Adrenal gland (tissue), 12 donors: ENCODE data around the gene ZNF211. TPM values are rescaled to one million over a fixed set of nuclear protein-coding genes. Genes with fewer than 3 reads are reported as not detected.

Experiments used
- DNase-seq, 7 donors: peaks; one replicate each; pipeline ENCODE4 v3.0.0-alpha.2; 2019 to 2020
- H3K27ac ChIP-seq, 5 donors: fragments of 200-600 bp; sonication (generic) in 4 of 5; 1 replicate in 3 of 5; 2 replicates in 2 of 5; pipeline versions ENCODE4 v1.5.1 to v1.8.0; 2016 to 2020; ENCODE audit warnings: mild to moderate bottlenecking in 1 of 5
- H3K27me3 ChIP-seq: fragments of 200-600 bp; 2 replicates; pipeline ENCODE4 v1.8.0; 2021
- H3K36me3 ChIP-seq, 2 donors: fragments of 200-600 bp; replicated peaks in 1 of 2; 1 replicate in 1 of 2; 2 replicates in 1 of 2; pipeline versions ENCODE4 v1.5.1 to v1.8.0; 2018 to 2022
- H3K4me1 ChIP-seq, 2 donors: fragments of 200-600 bp; replicated peaks in 1 of 2; 1 replicate in 1 of 2; 2 replicates in 1 of 2; pipeline versions ENCODE4 v1.5.1 to v1.8.0; 2018 to 2021
- H3K4me3 ChIP-seq, 4 donors: fragments of 200-600 bp; sonication (generic) in 3 of 4; one replicate each; pipeline ENCODE4 v1.5.1; 2016 to 2018
- H3K9me3 ChIP-seq, 3 donors: fragments of 200-600 bp; sonication (generic) in 1 of 3; replicated peaks in 1 of 3; 1 replicate in 2 of 3; 2 replicates in 1 of 3; pipeline versions ENCODE4 v1.5.1 to v1.8.0; 2016 to 2021
- POLR2A ChIP-seq, 2 donors: fragments of 450-650 bp; IDR thresholded peaks; one replicate each; pipeline ENCODE4 v1.6.1; 2017; ENCODE audit warnings: antibody characterized with exemption in 2 of 2, mild to moderate bottlenecking in 2 of 2, moderate library complexity in 1 of 2
- WGBS, 4 donors: extraction: QIAGEN DNeasy Blood & Tissue Kit in 2 of 4; methylation state at CpG; one replicate each; pipeline versions ENCODE4 v1.1.5 to v1.1.7; 2013 to 2017; 5-methylcytosine and 5-hydroxymethylcytosine counted together
- intact Hi-C, 2 donors: fragments of 100-400 bp; cut with DNase I; formaldehyde crosslinking; loops; one replicate each; pipeline versions ENCODE4 v1.14.1 to v1.15.0; 2022 to 2023
- polyA plus RNA-seq, 3 donors: library from polyadenylated mRNA; stranded (reverse); fragments of 200-250 nt in 2 of 3; fragments of 350-450 nt in 1 of 3; fragmentation: Illumina TruSeq in 1 of 3; extraction: RNeasy Lipid Tissue Mini Kit (QIAGEN cat#74804) in 1 of 3; gene quantifications; one replicate each; pipeline ENCODE4 v1.2.3, GENCODE V29; 2013 to 2014
- total RNA-seq, 9 donors: library from RNA; depleted of rRNA in 4 of 9; stranded (reverse); fragments of >200 nt in 4 of 9; fragments of 120-200 nt in 1 of 9; fragmentation: NEBNext Ultra II Directional in 1 of 9; extraction: Animal tissue kit (Norgen Biotek cat#: 25700) in 1 of 9; gene quantifications; one replicate each; pipeline versions ENCODE4 v1.1.0 to v1.2.4, GENCODE V29; 2013 to 2023
- TF ChIP-seq, protein P1 (sequence below), 6 experiments: fragments of 450-650 bp in 4 of 6; fragments of 200-600 bp in 2 of 6; sonication (generic) in 1 of 6; IDR thresholded peaks; 1 replicate in 5 of 6; 2 replicates in 1 of 6; pipeline versions ENCODE4 v1.5.1 to v1.8.0; 2016 to 2021; ENCODE audit warnings: antibody characterized with exemption in 6 of 6, mild to moderate bottlenecking in 2 of 6, moderate library complexity in 1 of 6
- donor health status: healthy with polysubstance abuse.
- donor health status: Bipolar disorder and iron deficiency.
- donor health status: DM: yes; HTN: yes; CAD: no.
- donor health status: DM: no; HTN: no; CAD: no.
- donor health status: DM: no; HTN: no; CAD: no.
- donor health status: DM: yes; HTN: yes; CAD: no.

The ZNF211 gene
- total and polyA plus RNA-seq, 12 donors, result 10.5 to 38.7 (median 17.3) TPM

DNA sequence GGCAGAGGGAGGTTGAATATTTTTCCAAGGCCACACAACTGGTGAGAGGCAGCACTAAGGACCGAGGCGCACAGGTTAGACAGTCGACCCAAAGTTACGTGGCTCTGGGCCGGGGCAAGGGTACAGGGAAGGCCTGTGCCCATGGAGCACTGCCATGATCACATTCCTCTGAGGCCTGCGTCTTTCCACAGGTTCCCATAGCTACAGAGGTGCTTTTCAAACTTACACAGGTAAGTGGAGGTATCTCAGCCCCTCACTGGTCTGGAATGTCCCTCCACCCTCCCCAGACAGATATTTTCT, 814 bp downstream of the ZNF211 start:
- Histone ChIP-seq H3K4me1 (peaks cover 6 to 7% of the 10 kb centered on the region in 2 donors), H3K9me3 (peaks cover 0 to 19% (median 3%) of the 10 kb centered on the region in 3 donors), H3K27ac (peak overlapping the region in 1 of 5 donors; percentile 89), H3K27me3 (no peaks in the 10 kb centered on the region), H3K4me3 (peak overlapping the region in 3 of 4 donors; percentile 69 to 77 (median 72)), H3K36me3 (peaks cover 0 to 4% of the 10 kb centered on the region in 2 donors)
- peak in 5 of 7 donors; percentile 10 to 49 (median 23) for DNase-seq
- WGBS, 4 donors, result 38 to 50% (median 45%) methylated on average over 5 to 6 of the region's 6 CpGs
- TF ChIP-seq, protein P1, sequence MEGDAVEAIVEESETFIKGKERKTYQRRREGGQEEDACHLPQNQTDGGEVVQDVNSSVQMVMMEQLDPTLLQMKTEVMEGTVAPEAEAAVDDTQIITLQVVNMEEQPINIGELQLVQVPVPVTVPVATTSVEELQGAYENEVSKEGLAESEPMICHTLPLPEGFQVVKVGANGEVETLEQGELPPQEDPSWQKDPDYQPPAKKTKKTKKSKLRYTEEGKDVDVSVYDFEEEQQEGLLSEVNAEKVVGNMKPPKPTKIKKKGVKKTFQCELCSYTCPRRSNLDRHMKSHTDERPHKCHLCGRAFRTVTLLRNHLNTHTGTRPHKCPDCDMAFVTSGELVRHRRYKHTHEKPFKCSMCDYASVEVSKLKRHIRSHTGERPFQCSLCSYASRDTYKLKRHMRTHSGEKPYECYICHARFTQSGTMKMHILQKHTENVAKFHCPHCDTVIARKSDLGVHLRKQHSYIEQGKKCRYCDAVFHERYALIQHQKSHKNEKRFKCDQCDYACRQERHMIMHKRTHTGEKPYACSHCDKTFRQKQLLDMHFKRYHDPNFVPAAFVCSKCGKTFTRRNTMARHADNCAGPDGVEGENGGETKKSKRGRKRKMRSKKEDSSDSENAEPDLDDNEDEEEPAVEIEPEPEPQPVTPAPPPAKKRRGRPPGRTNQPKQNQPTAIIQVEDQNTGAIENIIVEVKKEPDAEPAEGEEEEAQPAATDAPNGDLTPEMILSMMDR (IDR thresholded peaks at IDR 0.05), result no peak
- TF ChIP-seq POLR2A (IDR thresholded peaks at IDR 0.05), result no peak
- intact Hi-C loops, result no loop called here

DNA sequence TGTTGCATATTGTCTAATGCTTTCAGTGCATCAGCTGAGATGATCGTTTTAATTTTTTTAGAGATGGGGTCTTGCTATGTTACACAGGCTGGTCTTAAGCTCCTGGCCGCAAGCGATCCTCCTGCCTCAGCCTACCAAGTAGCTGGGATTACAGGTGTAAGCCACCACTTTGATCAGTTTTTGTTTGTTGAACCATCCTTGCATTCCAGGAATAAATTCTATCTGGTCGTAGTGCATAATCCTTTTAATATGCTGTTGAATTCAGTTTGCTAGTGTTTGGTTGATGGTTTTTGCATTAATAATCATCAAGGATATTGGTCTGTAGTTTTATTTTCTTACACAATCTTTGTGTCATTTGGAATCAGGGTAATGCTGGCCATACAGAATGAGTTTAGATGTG, 4.4 kb downstream of the ZNF211 start:
- H3K36me3 ChIP-seq, result peaks cover 0 to 32% of the 10 kb centered on the region in 2 donors
- WGBS, 4 donors, result 97 to 98% (median 98%) methylated on average over 4 of the region's 4 CpGs

DNA sequence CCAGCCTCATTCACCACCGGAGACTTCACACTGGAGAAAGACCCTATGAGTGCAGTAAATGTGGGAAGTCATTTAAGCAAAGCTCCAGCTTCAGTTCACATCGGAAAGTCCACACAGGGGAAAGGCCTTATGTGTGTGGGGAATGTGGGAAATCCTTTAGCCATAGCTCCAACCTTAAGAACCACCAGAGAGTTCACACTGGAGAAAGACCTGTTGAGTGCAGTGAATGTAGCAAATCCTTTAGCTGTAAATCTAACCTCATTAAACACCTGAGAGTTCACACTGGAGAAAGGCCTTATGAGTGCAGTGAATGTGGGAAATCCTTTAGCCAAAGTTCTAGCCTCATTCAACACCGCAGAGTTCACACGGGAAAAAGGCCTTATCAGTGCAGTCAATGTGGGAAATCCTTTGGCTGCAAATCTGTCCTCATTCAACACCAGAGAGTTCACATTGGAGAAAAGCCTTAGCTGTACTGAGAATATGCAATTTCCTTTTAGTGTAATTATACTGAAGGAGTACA, 8.8 kb downstream of the ZNF211 start:
- no peaks in the 10 kb centered on the region for H3K27me3 ChIP-seq
- no peak for TF ChIP-seq POLR2A (IDR thresholded peaks at IDR 0.05)
- TF ChIP-seq, protein P1 (IDR thresholded peaks at IDR 0.05), result no peak
- WGBS, 4 donors, result 92 to 100% (median 98%) methylated on average over 4 of the region's 4 CpGs
- H3K27ac ChIP-seq, result no peak overlapping the region
- peaks cover 0 to 28% of the 10 kb centered on the region in 2 donors for H3K36me3 ChIP-seq
- H3K9me3 ChIP-seq, result peaks cover 0 to 29% (median 0%) of the 10 kb centered on the region in 3 donors
- no peak for DNase-seq
- H3K4me1 ChIP-seq, result no peaks in the 10 kb centered on the region
- intact Hi-C loops, result no loop called here
- H3K4me3 ChIP-seq, result no peak overlapping the region

More for the DNA sequence above, 4.4 kb downstream of the ZNF211 start:
- TF ChIP-seq, protein P1 (IDR thresholded peaks at IDR 0.05), result no peak
- TF ChIP-seq POLR2A (IDR thresholded peaks at IDR 0.05), result no peak
- no peak for DNase-seq
- intact Hi-C loops, result no loop called here
- Histone ChIP-seq H3K27ac (no peak overlapping the region), H3K4me3 (no peak overlapping the region), H3K4me1 (peaks cover 6 to 7% of the 10 kb centered on the region in 2 donors), H3K27me3 (no peaks in the 10 kb centered on the region), H3K9me3 (peaks cover 0 to 29% (median 3%) of the 10 kb centered on the region in 3 donors)

DNA sequence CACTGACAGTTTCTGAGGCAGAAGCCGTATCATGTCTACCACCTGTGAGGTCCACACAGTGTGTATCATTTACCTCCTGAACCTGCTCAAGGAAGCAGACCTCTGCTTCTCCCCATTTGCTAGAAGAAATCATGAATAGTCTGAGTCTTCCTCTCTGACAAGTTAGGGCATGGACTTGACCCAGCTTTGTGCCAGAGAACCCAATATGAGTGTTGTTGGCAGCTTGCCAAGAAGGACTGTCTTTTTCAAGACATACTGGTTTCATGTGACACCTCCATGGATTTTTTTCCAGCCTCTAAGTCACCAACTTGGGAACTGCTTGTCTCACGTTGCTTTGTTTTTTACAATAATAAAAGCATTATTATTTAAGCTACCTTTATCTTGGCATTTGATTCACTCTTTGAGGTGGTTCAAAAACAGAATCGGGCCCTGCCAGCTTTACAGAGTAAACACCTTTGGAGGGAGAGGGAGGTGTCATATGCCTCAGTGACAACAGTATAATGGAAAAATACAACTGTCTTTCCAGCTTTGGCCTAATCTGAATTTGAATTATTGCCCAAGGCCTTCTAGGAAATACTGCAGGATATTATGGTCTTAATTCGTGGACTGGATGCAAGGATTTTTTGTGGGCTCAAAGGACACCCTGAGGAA, 9.6 kb downstream of the ZNF211 start:
- Histone ChIP-seq H3K4me3 (no peak overlapping the region), H3K9me3 (peaks cover 0 to 23% (median 0%) of the 10 kb centered on the region in 3 donors), H3K27ac (peak overlapping the region in 2 of 5 donors; percentile 7 to 13), H3K27me3 (no peaks in the 10 kb centered on the region), H3K36me3 (peaks cover 0 to 28% of the 10 kb centered on the region in 2 donors), H3K4me1 (no peaks in the 10 kb centered on the region)
- TF ChIP-seq POLR2A (IDR thresholded peaks at IDR 0.05), result no peak
- TF ChIP-seq, protein P1 (IDR thresholded peaks at IDR 0.05), result no peak
- intact Hi-C loops, result no loop called here
- 60 to 68% (median 63%) methylated on average over 4 of the region's 4 CpGs for WGBS, 4 donors
- DNase-seq, result peak in 6 of 7 donors; percentile 47 to 74 (median 56)
